Measurements from ENCODE around the gene PRRC2C.
"Not testable (repeated sequence)": the region's sequence is repeated elsewhere in the genome, so short reads cannot be mapped to it uniquely, and the experiment has no call there.

PRRC2C gene

GRCh38 chr1:171500803-171501202, 15.5 kb downstream of the PRRC2C start:
- no peak for DNase-seq

GRCh38 chr1:171501305-171502024, 16.1 kb downstream of the PRRC2C start:
- no peak for DNase-seq

GRCh38 chr1:171506525-171507304, 21.4 kb downstream of the PRRC2C start:
- DNase-seq = no peak

GRCh38 chr1:171507435-171507834, 22.1 kb downstream of the PRRC2C start:
- DNase-seq = no peak

- no peak for DNase-seq
Observed at GRCh38 chr1:171509191-171509590, 23.9 kb downstream of the PRRC2C start.

GRCh38 chr1:171513743-171514142, 28.4 kb downstream of the PRRC2C start:
- DNase-seq = no peak

GRCh38 chr1:171515299-171515698, 30.0 kb downstream of the PRRC2C start:
- no peak for DNase-seq

GRCh38 chr1:171515741-171516140, 30.4 kb downstream of the PRRC2C start:
- no peak for DNase-seq

GRCh38 chr1:171521567-171521966, 36.2 kb downstream of the PRRC2C start:
- no peak for DNase-seq

GRCh38 chr1:171530676-171531075, 45.3 kb downstream of the PRRC2C start:
- DNase-seq = no peak

- no peak for DNase-seq
Observed at GRCh38 chr1:171532520-171532919, 47.2 kb downstream of the PRRC2C start.

- no peak for DNase-seq
Observed at GRCh38 chr1:171545523-171545922, 60.2 kb downstream of the PRRC2C start.

GRCh38 chr1:171550050-171550449, 64.7 kb downstream of the PRRC2C start:
- DNase-seq = no peak

- DNase-seq = not testable (repeated sequence)
Observed at GRCh38 chr1:171550598-171551100, 65.3 kb downstream of the PRRC2C start.

GRCh38 chr1:171553960-171554359, 68.6 kb downstream of the PRRC2C start:
- not testable (repeated sequence) for DNase-seq

- no peak for DNase-seq
Observed at GRCh38 chr1:171563675-171564074, 78.3 kb downstream of the PRRC2C start.

GRCh38 chr1:171566467-171566866, 81.1 kb downstream of the PRRC2C start:
- no peak for DNase-seq

GRCh38 chr1:171570295-171570694, 85.0 kb downstream of the PRRC2C start:
- DNase-seq = no peak

GRCh38 chr1:171576144-171576543, 90.8 kb downstream of the PRRC2C start:
- no peak for DNase-seq

GRCh38 chr1:171581226-171581625, 95.9 kb downstream of the PRRC2C start:
- no peak for DNase-seq

GRCh38 chr1:171581766-171582165, 96.4 kb downstream of the PRRC2C start:
- DNase-seq = no peak

GRCh38 chr1:171582589-171582988, 97.3 kb downstream of the PRRC2C start:
- no peak for DNase-seq

GRCh38 chr1:171583591-171584201, 98.4 kb downstream of the PRRC2C start:
- no peak for DNase-seq

- no peak for DNase-seq
Observed at GRCh38 chr1:171585715-171586114, 100.4 kb downstream of the PRRC2C start.
